PC-9 (cell line): Measurements from ENCODE around the gene PCID2. TPM values are rescaled to one million over a fixed set of nuclear protein-coding genes. Genes with fewer than 3 reads are reported as not detected.

Experiments used
- BruUV-seq: library from RNA; stranded (reverse); fragments of 400-500 nt; replicated peaks from 2 replicates; lab custom pipeline; 2021; lab: Mats Ljungman, UMichigan
- CTCF ChIA-PET: fragments of 300-600 bp; sonication (Branson Sonifier 250); formaldehyde crosslinking; loops from one replicate; lab custom pipeline; 2022; ENCODE audit warnings: antibody characterized with exemption; lab: Charles Lee
- POLR2A ChIA-PET: fragments of 300-600 bp; sonication (Branson Sonifier 250); formaldehyde crosslinking; loops from one replicate; lab custom pipeline; 2022; ENCODE audit warnings: antibody characterized with exemption; ENCODE audit not compliant: unreplicated experiment; lab: Charles Lee
- DNase-seq, 2 experiments: peaks; one replicate each; pipeline versions ENCODE4 v3.0.0 to v3.0.0-alpha.2; 2015 to 2022; ENCODE audit warnings: mixed read lengths in 1 of 2
- H2AFZ ChIP-seq: fragments of 200-600 bp; sonication (generic); 2 replicates; pipeline ENCODE4 v1.8.1; 2017; ENCODE audit warnings: antibody characterized with exemption
- H3F3A ChIP-seq: fragments of 200-600 bp; sonication (generic); 2 replicates; pipeline ENCODE4 v1.8.1; 2017; ENCODE audit warnings: antibody characterized with exemption, mild to moderate bottlenecking, low read depth; ENCODE audit not compliant: insufficient read depth
- H3K27ac ChIP-seq: fragments of 200-600 bp; sonication (generic); 2 replicates; pipeline ENCODE4 v1.6.1; 2016; ENCODE audit warnings: mixed run types
- H3K27me3 ChIP-seq: fragments of 200-600 bp; sonication (generic); 2 replicates; pipeline ENCODE4 v1.6.1; 2016; ENCODE audit warnings: low read depth, mixed run types; ENCODE audit not compliant: insufficient read depth
- H3K36me3 ChIP-seq: fragments of 200-600 bp; sonication (generic); 2 replicates; pipeline ENCODE4 v1.6.1; 2016; ENCODE audit warnings: low read depth, mixed run types
- H3K4me1 ChIP-seq: fragments of 200-600 bp; sonication (generic); replicated peaks from 2 replicates; pipeline ENCODE4 v1.6.1; 2016; ENCODE audit warnings: mixed run types; ENCODE audit not compliant: insufficient read depth
- H3K4me2 ChIP-seq: fragments of 200-600 bp; sonication (generic); 2 replicates; pipeline ENCODE4 v1.6.1; 2017; ENCODE audit warnings: mixed run types
- H3K4me3 ChIP-seq: fragments of 200-600 bp; sonication (generic); 2 replicates; pipeline ENCODE4 v1.6.1; 2016; ENCODE audit warnings: mixed run types
- H3K79me2 ChIP-seq: fragments of 200-600 bp; sonication (generic); 2 replicates; pipeline ENCODE4 v1.6.1; 2017; ENCODE audit warnings: low read depth, mixed run types
- H3K9me2 ChIP-seq: fragments of 200-600 bp; sonication (generic); 2 replicates; pipeline ENCODE4 v1.8.1; 2017; ENCODE audit warnings: mild to moderate bottlenecking; ENCODE audit not compliant: insufficient read depth
- H3K9me3 ChIP-seq: fragments of 200-600 bp; sonication (generic); 2 replicates; pipeline ENCODE4 v1.8.1; 2016; ENCODE audit warnings: low read depth; ENCODE audit not compliant: insufficient read depth
- H4K20me1 ChIP-seq: fragments of 200-600 bp; sonication (generic); 2 replicates; pipeline ENCODE4 v1.8.1; 2017; ENCODE audit not compliant: insufficient read depth
- EZH2 ChIP-seq: fragments of 200-600 bp; sonication (generic); IDR thresholded peaks from 2 replicates; pipeline ENCODE4 v1.8.0; 2017; ENCODE audit warnings: antibody characterized with exemption, low read depth
- intact Hi-C: fragments of 100-400 bp; cut with micrococcal nuclease; formaldehyde crosslinking; loops from one replicate; pipeline ENCODE4 v1.10.0; 2022; ENCODE audit not compliant: unreplicated experiment
- total RNA-seq: library from RNA; stranded (reverse); gene quantifications from 2 replicates; pipeline ENCODE4 v1.2.3, GENCODE V29; 2021
- TF ChIP-seq, protein P1 (sequence below): fragments of 200-600 bp; sonication (generic); conservative IDR thresholded peaks from 2 replicates; pipeline ENCODE4 v1.6.1; 2017; ENCODE audit warnings: mixed run types, antibody characterized with exemption, mild to moderate bottlenecking, moderate library complexity

PCID2 gene
- total RNA-seq, 1 experiment from 2014 or later, result 71.8 TPM

DNA sequence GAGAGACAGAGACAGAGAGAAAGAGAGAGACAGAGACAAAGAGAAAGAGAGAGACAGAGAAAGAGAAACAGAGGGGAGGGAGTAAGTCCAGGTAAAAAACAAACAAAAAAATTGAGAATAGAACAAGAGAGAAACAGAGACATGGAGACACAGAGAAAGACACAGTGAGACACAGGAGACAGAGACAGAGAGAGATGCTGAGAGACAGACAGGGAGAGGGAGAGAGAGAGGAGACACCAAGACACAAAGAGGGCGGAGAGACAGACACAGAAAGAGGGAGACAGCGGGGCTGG is 55.8 kb downstream of the PCID2 start:
- H2AFZ ChIP-seq, result no peak overlapping the region
- no TSS peak for BruUV-seq

DNA sequence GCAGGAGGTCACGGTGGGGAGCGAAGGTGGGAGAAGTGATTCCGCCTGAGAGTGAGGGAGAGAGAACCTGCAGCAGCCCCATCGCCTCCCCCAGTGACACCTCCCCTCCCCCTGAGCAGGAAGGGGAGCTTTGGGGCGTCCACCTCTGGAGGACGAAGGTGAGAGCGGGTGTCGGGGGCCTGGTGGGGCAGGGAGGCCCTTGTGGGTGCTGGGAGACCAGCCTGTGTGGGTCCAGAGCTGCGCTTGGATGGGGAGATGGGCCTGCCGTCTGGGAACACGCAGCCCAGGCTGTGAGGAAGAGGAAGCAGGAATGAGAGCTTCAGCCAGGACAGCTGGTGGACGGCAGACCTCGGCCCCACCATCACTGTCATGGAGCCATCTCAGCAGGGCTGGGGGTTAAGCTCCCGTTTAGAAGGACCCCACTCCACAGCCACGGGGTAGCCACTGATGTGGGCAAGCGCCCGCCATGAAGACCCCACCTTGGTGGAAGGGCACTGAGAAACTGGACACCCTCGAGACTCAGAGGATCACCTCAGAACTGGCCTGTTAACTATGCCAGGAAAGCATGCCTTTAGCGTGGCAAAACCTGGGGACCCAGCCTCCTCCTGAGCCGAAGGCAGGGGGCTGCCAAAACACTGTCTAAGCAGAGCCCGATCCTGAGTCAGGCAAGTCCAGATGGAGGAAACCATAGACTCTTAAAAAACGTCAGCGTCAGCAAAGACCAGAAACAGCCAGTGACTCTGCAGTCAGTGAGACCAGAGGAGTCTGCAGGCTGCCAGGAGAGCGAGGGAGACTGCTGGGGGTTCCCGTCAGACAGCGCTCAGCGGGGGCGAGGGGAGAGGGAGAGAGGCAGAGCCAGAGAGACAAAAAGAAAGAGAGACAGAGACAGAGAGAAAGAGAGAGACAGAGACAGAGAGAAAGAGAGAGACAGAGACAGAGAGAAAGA is 56.5 kb downstream of the PCID2 start:
- Histone ChIP-seq H2AFZ (no peak overlapping the region; the same call in 1 of the 2 replicates), H3K4me1 (peaks cover 6% of the 10 kb centered on the region; the same call in 1 of the 2 replicates), H3K4me2 (no peak overlapping the region), H3K9me3 (no peaks in the 10 kb centered on the region), H3F3A (peaks cover 8% of the 10 kb centered on the region; the same call in 1 of the 2 replicates), H3K9me2 (no peaks in the 10 kb centered on the region), H3K36me3 (no peaks in the 10 kb centered on the region), H3K4me3 (no peak overlapping the region), H3K27ac (no peak overlapping the region), H3K27me3 (peaks cover 35% of the 10 kb centered on the region), H3K79me2 (no peaks in the 10 kb centered on the region), H4K20me1 (no peaks in the 10 kb centered on the region)
- BruUV-seq, result no TSS peak
- intact Hi-C loops, result no loop called here
- TF ChIP-seq, protein P1, sequence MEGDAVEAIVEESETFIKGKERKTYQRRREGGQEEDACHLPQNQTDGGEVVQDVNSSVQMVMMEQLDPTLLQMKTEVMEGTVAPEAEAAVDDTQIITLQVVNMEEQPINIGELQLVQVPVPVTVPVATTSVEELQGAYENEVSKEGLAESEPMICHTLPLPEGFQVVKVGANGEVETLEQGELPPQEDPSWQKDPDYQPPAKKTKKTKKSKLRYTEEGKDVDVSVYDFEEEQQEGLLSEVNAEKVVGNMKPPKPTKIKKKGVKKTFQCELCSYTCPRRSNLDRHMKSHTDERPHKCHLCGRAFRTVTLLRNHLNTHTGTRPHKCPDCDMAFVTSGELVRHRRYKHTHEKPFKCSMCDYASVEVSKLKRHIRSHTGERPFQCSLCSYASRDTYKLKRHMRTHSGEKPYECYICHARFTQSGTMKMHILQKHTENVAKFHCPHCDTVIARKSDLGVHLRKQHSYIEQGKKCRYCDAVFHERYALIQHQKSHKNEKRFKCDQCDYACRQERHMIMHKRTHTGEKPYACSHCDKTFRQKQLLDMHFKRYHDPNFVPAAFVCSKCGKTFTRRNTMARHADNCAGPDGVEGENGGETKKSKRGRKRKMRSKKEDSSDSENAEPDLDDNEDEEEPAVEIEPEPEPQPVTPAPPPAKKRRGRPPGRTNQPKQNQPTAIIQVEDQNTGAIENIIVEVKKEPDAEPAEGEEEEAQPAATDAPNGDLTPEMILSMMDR, result no peak
- no peak for TF ChIP-seq EZH2
- no peak for DNase-seq
- ChIA-PET CTCF (interaction anchor here (0.6 kb wide), 1 partner anchor 116 kb away, joined by 3 read pairs; no protein-coding TSS in a partner anchor), POLR2A (no interaction called here)

More for the DNA sequence above, 55.8 kb downstream of the PCID2 start:
- no peaks in the 10 kb centered on the region for H3K9me3 ChIP-seq
- H3K27me3 ChIP-seq, result peaks cover 33% of the 10 kb centered on the region
- H3K36me3 ChIP-seq, result no peaks in the 10 kb centered on the region
- POLR2A ChIA-PET, result no interaction called here
- H4K20me1 ChIP-seq, result no peaks in the 10 kb centered on the region
- H3K4me1 ChIP-seq, result peaks cover 6% of the 10 kb centered on the region; the same call in 1 of the 2 replicates
- CTCF ChIA-PET, result no interaction called here
- DNase-seq, result no peak
- H3F3A ChIP-seq, result peaks cover 8% of the 10 kb centered on the region; the same call in 1 of the 2 replicates
- no peak for TF ChIP-seq EZH2
- TF ChIP-seq, protein P1, result no peak
- no peaks in the 10 kb centered on the region for H3K79me2 ChIP-seq
- H3K4me2 ChIP-seq, result no peak overlapping the region
- no peaks in the 10 kb centered on the region for H3K9me2 ChIP-seq
- no peak overlapping the region for H3K4me3 ChIP-seq
- H3K27ac ChIP-seq, result no peak overlapping the region
- intact Hi-C loops, result no loop called here

DNA sequence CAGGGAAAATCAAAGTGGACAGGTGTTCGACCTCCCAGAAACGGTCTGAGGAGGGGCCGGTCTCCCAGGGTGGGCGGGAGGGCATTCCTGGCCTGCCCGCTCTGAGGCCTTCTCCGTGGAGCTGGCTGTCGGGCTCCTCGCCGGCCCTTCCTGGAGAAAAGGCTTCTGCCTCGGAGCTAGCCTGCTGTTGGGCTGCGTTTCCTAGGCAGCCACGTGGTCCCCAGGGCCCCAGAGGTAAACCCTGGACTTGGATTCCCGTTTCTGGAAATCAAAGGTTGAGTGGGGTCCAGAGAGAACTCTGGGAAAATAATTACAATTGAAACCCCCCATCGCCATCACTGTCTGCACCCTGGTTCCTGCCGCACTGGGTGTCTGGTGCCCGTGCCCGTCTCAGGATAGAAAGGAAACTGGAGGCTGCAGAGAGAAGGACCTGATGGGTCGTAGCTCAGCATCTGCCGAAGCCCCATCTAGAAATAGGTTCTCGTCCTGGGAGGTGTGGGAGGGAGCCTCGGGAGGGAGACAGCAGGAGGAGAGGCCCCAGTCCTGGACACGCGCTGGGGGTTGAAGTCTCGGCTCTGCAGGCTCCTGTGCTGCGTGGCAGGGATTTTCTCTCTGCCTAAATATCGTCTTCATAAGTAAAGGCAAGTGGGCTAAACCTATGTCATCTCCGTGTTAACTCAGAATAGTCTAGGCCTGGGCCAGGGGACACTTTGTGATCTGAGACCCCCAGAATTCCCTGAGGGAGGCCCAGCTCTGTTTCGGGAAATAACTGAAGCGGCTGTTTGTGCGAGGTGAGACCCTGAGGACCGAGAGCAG is 57.7 kb downstream of the PCID2 start:
- intact Hi-C loops, result no loop called here
- H4K20me1 ChIP-seq, result no peaks in the 10 kb centered on the region
- no peak overlapping the region for H2AFZ ChIP-seq
- no peak overlapping the region for H3K27ac ChIP-seq
- H3K9me2 ChIP-seq, result no peaks in the 10 kb centered on the region
- no peaks in the 10 kb centered on the region for H3K9me3 ChIP-seq
- POLR2A ChIA-PET, result no interaction called here
- DNase-seq, result no peak
- BruUV-seq, result no TSS peak
- H3K4me1 ChIP-seq, result peaks cover 6% of the 10 kb centered on the region; the same call in 1 of the 2 replicates
- H3K4me3 ChIP-seq, result no peak overlapping the region
- TF ChIP-seq, protein P1, result no peak
- no peak for TF ChIP-seq EZH2
- CTCF ChIA-PET, result no interaction called here
- no peaks in the 10 kb centered on the region for H3K36me3 ChIP-seq
- peaks cover 8% of the 10 kb centered on the region; the same call in 1 of the 2 replicates for H3F3A ChIP-seq
- no peaks in the 10 kb centered on the region for H3K79me2 ChIP-seq
- H3K27me3 ChIP-seq, result peaks cover 48% of the 10 kb centered on the region
- H3K4me2 ChIP-seq, result no peak overlapping the region
